GM21360 (cell line): ENCODE results near the gene DCC.
"Not testable (repeated sequence)": the region's sequence is repeated elsewhere in the genome, so short reads cannot be mapped to it uniquely, and the experiment has no call there.

ENCODE experiments used
- ATAC-seq: cut with Tn5 transposase; IDR thresholded peaks from one replicate; pipeline ENCODE4 v1.9.1; 2021; ENCODE audit warnings: mild to moderate bottlenecking, moderate library complexity; ENCODE audit not compliant: unreplicated experiment

Gene DCC

GRCh38 chr18:53458944-53459580 lies 1119.1 kb downstream of the DCC start:
- no peak for ATAC-seq

- ATAC-seq = no peak
Measured at GRCh38 chr18:53467756-53468155, 1127.8 kb downstream of the DCC start.

GRCh38 chr18:53468173-53468572 lies 1128.2 kb downstream of the DCC start:
- not testable (repeated sequence) for ATAC-seq

- ATAC-seq = no peak
Measured at GRCh38 chr18:53472546-53472945, 1132.5 kb downstream of the DCC start.

- no peak for ATAC-seq
Measured at GRCh38 chr18:53478155-53478554, 1138.2 kb downstream of the DCC start.

- ATAC-seq = no peak
Measured at GRCh38 chr18:53486296-53486695, 1146.3 kb downstream of the DCC start.

- ATAC-seq = no peak
Measured at GRCh38 chr18:53489266-53489665, 1149.3 kb downstream of the DCC start.

- no peak for ATAC-seq
Measured at GRCh38 chr18:53490019-53490418, 1150.0 kb downstream of the DCC start.

- ATAC-seq = no peak
Measured at GRCh38 chr18:53496028-53496427, 1156.0 kb downstream of the DCC start.

GRCh38 chr18:53503914-53504441 lies 1164.0 kb downstream of the DCC start:
- ATAC-seq = no peak

- ATAC-seq = no peak
Measured at GRCh38 chr18:53508529-53508928, 1168.5 kb downstream of the DCC start.

GRCh38 chr18:53509886-53510285 lies 1169.9 kb downstream of the DCC start:
- no peak for ATAC-seq

GRCh38 chr18:53511725-53512124 lies 1171.7 kb downstream of the DCC start:
- not testable (repeated sequence) for ATAC-seq

- ATAC-seq = no peak
Measured at GRCh38 chr18:53521068-53521467, 1181.1 kb downstream of the DCC start.

GRCh38 chr18:53526101-53526870 lies 1186.3 kb downstream of the DCC start:
- ATAC-seq = no peak

- no peak for ATAC-seq
Measured at GRCh38 chr18:53527365-53527764, 1187.4 kb downstream of the DCC start.

GRCh38 chr18:53531187-53531586 lies 1191.2 kb downstream of the DCC start:
- ATAC-seq = no peak

- no peak for ATAC-seq
Measured at GRCh38 chr18:53531896-53532295, 1191.9 kb downstream of the DCC start.

- ATAC-seq = no peak
Measured at GRCh38 chr18:53534203-53534602, 1194.2 kb downstream of the DCC start.

- no peak for ATAC-seq
Measured at GRCh38 chr18:53534695-53535094, 1194.7 kb downstream of the DCC start.

- ATAC-seq = no peak
Measured at GRCh38 chr18:53536908-53537307, 1196.9 kb downstream of the DCC start.

GRCh38 chr18:53541924-53542323 lies 1201.9 kb downstream of the DCC start:
- ATAC-seq = no peak
